Adrenal gland (tissue), 5 donors: ENCODE data around the gene EEF1G.

Experiments
- POLR2A ChIP-seq, 2 donors: fragments of 450-650 bp; IDR thresholded peaks; one replicate each; pipeline ENCODE4 v1.6.1; 2017; ENCODE audit warnings: antibody characterized with exemption in 2 of 2, mild to moderate bottlenecking in 2 of 2, moderate library complexity in 1 of 2
- TF ChIP-seq, protein P1 (sequence below), 6 experiments: fragments of 450-650 bp in 4 of 6; fragments of 200-600 bp in 2 of 6; sonication (generic) in 1 of 6; IDR thresholded peaks; 1 replicate in 5 of 6; 2 replicates in 1 of 6; pipeline versions ENCODE4 v1.5.1 to v1.8.0; 2016 to 2021; ENCODE audit warnings: antibody characterized with exemption in 6 of 6, mild to moderate bottlenecking in 2 of 6, moderate library complexity in 1 of 6
- donor health status: DM: no; HTN: no; CAD: no.

DNA sequence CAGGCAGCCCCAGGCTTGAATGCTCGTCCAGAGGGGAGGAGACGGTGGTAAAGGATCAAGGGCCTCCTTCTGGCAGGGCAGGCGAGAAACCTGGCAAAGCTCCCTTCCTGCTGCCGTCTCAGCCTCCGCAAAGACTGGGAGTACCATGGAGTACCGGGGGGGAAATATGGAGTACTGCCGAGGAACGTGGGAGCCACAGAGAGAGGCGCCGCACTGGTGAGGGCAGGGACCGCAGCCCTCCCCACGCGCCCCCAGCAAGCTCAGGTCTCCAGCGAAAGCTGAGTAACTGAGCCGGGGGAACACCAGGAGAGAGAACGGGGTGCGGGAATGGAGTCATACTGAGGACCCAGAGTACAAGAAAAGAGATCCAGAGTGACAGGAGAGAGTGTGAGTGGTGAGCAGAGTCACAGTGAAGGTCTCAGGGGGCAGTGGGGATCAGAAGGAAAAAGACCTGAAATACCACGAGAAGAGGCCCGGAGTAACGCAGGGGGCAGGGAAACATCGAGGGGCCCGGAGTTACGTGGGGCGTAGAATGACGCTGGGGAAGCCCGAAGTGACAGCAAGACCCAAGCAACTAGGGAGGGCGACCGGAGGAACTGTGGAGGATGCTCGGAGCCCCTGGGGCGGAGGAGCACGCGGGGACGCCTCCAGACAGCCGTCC is 38.1 kb upstream of the EEF1G start:
- TF ChIP-seq, protein P1, sequence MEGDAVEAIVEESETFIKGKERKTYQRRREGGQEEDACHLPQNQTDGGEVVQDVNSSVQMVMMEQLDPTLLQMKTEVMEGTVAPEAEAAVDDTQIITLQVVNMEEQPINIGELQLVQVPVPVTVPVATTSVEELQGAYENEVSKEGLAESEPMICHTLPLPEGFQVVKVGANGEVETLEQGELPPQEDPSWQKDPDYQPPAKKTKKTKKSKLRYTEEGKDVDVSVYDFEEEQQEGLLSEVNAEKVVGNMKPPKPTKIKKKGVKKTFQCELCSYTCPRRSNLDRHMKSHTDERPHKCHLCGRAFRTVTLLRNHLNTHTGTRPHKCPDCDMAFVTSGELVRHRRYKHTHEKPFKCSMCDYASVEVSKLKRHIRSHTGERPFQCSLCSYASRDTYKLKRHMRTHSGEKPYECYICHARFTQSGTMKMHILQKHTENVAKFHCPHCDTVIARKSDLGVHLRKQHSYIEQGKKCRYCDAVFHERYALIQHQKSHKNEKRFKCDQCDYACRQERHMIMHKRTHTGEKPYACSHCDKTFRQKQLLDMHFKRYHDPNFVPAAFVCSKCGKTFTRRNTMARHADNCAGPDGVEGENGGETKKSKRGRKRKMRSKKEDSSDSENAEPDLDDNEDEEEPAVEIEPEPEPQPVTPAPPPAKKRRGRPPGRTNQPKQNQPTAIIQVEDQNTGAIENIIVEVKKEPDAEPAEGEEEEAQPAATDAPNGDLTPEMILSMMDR (IDR thresholded peaks at IDR 0.05): peak in 1 of 6 experiments; percentile 11
- no peak for TF ChIP-seq POLR2A (IDR thresholded peaks at IDR 0.05)
